Kidney (tissue), 14 donors: ENCODE measurements around the gene SNUPN. TPM values are rescaled to one million over a fixed set of nuclear protein-coding genes. Genes with fewer than 3 reads are reported as not detected.

Source experiments
- DNase-seq, 5 donors: peaks; one replicate each; pipeline ENCODE4 v3.0.0-alpha.2; 2013 to 2020
- FAIRE-seq: peaks from 2 replicates; lab custom pipeline; 2012; peaks lifted over from hg19 to GRCh38; lab: Jason Lieb, UNC
- H3K27ac ChIP-seq, 2 donors: one replicate each; pipeline ENCODE4 v1.7.0; 2013; ENCODE audit warnings: low read depth in 2 of 2, low read length in 2 of 2, inconsistent platforms in 1 of 2
- H3K27me3 ChIP-seq: one replicate; pipeline ENCODE4 v1.7.1; 2013; ENCODE audit warnings: low read length, inconsistent platforms; ENCODE audit not compliant: control insufficient read depth, insufficient read depth
- H3K36me3 ChIP-seq, 3 donors: one replicate each; pipeline versions ENCODE4 v1.7.0 to v1.7.1; 2013; ENCODE audit warnings: low read length in 3 of 3, control low read depth in 1 of 3, inconsistent platforms in 1 of 3; ENCODE audit not compliant: insufficient read depth in 3 of 3, control insufficient read depth in 2 of 3
- H3K4me1 ChIP-seq, 3 donors: one replicate each; pipeline versions ENCODE4 v1.7.0 to v1.7.1; 2013; ENCODE audit warnings: low read length in 3 of 3, inconsistent platforms in 1 of 3, low read depth in 1 of 3; ENCODE audit not compliant: control insufficient read depth in 2 of 3, insufficient read depth in 2 of 3
- H3K4me3 ChIP-seq, 3 donors: one replicate each; pipeline versions ENCODE4 v1.7.0 to v1.8.1; 2013; ENCODE audit warnings: low read length in 3 of 3, control low read depth in 1 of 3, inconsistent platforms in 1 of 3
- H3K9ac ChIP-seq, 3 donors: one replicate each; pipeline versions ENCODE4 v1.7.0 to v1.7.1; 2013; ENCODE audit warnings: low read length in 3 of 3, control low read depth in 1 of 3, inconsistent platforms in 1 of 3
- H3K9me3 ChIP-seq, 3 donors: one replicate each; pipeline versions ENCODE4 v1.7.0 to v1.7.1; 2013; ENCODE audit warnings: low read length in 3 of 3, control low read depth in 1 of 3, inconsistent platforms in 1 of 3; ENCODE audit not compliant: control insufficient read depth in 2 of 3, insufficient read depth in 1 of 3
- intact Hi-C: fragments of 100-400 bp; cut with DNase I; formaldehyde crosslinking; loops from one replicate; pipeline ENCODE4 v1.11.1; 2022
- polyA plus RNA-seq: library from polyadenylated mRNA; stranded (reverse); fragments of 350-450 nt; fragmentation: Illumina TruSeq; extraction: RNeasy Lipid Tissue Mini Kit (QIAGEN cat#74804); gene quantifications from one replicate; pipeline ENCODE4 v1.2.3, GENCODE V29; 2014; ENCODE audit warnings: low read depth, low replicate concordance; ENCODE audit not compliant: insufficient read depth
- total RNA-seq: library from RNA; stranded (reverse); fragmentation: NEBNext Ultra II Directional; extraction: Animal tissue kit (Norgen Biotek cat#: 25700); gene quantifications from one replicate; pipeline ENCODE4 v1.2.1, GENCODE V29; 2021
- TF ChIP-seq, protein P1 (sequence below): IDR thresholded peaks from 3 replicates; pipeline ENCODE4 v1.5.1; 2012; ENCODE audit warnings: mild to moderate bottlenecking, moderate library complexity, borderline replicate concordance; ENCODE audit not compliant: insufficient read depth; ENCODE audit errors: extremely low read depth
- donor health status: control.
- donor health status: control.
- donor health status: control.
- donor health status: control.
- donor health status: control.
- donor health status: DM: yes; HTN: yes; CAD: no.
- donor health status: Normal renal cell carcinoma (clear cell type).

SNUPN gene
- total and polyA plus RNA-seq, 2 donors from 2014 or later, result 24.1 to 37.4 TPM

GRCh38 chr15:75662823-75663519 lies 37.4 kb upstream of the SNUPN start:
- H3K4me1 ChIP-seq, result peaks cover 0 to 10% (median 0%) of the 10 kb centered on the region in 3 donors
- no peak overlapping the region for H3K4me3 ChIP-seq
- intact Hi-C loops, result no loop called here
- DNase-seq (no peak), FAIRE-seq (no peak)
- TF ChIP-seq, protein P1, sequence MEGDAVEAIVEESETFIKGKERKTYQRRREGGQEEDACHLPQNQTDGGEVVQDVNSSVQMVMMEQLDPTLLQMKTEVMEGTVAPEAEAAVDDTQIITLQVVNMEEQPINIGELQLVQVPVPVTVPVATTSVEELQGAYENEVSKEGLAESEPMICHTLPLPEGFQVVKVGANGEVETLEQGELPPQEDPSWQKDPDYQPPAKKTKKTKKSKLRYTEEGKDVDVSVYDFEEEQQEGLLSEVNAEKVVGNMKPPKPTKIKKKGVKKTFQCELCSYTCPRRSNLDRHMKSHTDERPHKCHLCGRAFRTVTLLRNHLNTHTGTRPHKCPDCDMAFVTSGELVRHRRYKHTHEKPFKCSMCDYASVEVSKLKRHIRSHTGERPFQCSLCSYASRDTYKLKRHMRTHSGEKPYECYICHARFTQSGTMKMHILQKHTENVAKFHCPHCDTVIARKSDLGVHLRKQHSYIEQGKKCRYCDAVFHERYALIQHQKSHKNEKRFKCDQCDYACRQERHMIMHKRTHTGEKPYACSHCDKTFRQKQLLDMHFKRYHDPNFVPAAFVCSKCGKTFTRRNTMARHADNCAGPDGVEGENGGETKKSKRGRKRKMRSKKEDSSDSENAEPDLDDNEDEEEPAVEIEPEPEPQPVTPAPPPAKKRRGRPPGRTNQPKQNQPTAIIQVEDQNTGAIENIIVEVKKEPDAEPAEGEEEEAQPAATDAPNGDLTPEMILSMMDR, result no peak
- peaks cover 0 to 3% (median 2%) of the 10 kb centered on the region in 3 donors for H3K36me3 ChIP-seq
- H3K9me3 ChIP-seq, result no peaks in the 10 kb centered on the region
- H3K27ac ChIP-seq, result no peak overlapping the region
- H3K27me3 ChIP-seq, result no peaks in the 10 kb centered on the region
- no peak overlapping the region for H3K9ac ChIP-seq

GRCh38 chr15:75661756-75662140 lies 36.2 kb upstream of the SNUPN start:
- H3K4me1 ChIP-seq, result peaks cover 0 to 9% (median 0%) of the 10 kb centered on the region in 3 donors
- FAIRE-seq (no peak), DNase-seq (no peak)
- H3K36me3 ChIP-seq, result peaks cover 2 to 3% (median 2%) of the 10 kb centered on the region in 3 donors
- H3K4me3 ChIP-seq, result no peak overlapping the region
- H3K27ac ChIP-seq, result peak overlapping the region; percentile 23 to 38
- H3K9ac ChIP-seq, result no peak overlapping the region
- H3K27me3 ChIP-seq, result no peaks in the 10 kb centered on the region
- TF ChIP-seq, protein P1, result no peak
- no peaks in the 10 kb centered on the region for H3K9me3 ChIP-seq
- intact Hi-C loops, result no loop called here

DNA sequence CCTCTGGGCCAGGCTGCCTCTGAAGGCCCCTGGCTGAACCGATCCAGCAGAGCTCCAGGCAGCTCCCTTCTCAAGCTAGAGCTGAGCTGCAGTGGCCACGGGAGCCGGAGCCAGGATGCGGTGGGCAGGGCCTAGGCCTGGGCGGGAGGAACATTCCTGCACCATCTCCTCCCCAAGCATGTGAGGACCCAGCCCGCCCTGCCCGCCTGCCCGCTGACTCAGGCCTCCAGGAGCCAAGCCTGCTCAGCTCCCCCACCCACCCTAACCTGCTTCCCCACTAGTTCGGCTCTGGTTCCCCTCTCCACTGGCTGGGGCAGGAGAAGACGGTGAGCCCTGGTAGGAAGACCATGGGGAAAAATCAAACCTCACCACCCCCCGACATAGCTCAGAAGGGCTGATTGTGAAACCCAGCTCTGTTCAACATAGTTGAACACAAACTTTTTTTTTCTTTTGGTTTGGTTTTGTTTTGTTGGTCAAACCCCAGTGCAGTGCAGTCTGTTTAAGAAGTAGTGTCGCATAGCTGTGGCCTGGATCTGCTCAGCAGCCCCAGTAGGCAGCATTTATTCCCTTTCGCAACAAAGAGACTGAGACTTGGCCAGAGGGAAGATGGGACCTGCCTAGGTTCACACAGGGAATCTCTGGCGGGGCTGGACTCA lies 35.7 kb upstream of the SNUPN start:
- peak overlapping the region; percentile 23 to 38 for H3K27ac ChIP-seq
- H3K9ac ChIP-seq, result no peak overlapping the region
- FAIRE-seq (no peak), DNase-seq (peak in 3 of 5 donors; percentile 51 to 96 (median 59))
- H3K4me1 ChIP-seq, result peaks cover 0 to 7% (median 0%) of the 10 kb centered on the region in 3 donors
- H3K27me3 ChIP-seq, result no peaks in the 10 kb centered on the region
- H3K9me3 ChIP-seq, result no peaks in the 10 kb centered on the region
- intact Hi-C loops, result no loop called here
- no peak overlapping the region for H3K4me3 ChIP-seq
- H3K36me3 ChIP-seq, result peaks cover 2 to 3% (median 2%) of the 10 kb centered on the region in 3 donors
- TF ChIP-seq, protein P1, result peak; percentile 0
